ENCODE measurements around the gene TMEM169.
"Not testable (repeated sequence)": the region's sequence is repeated elsewhere in the genome, so short reads cannot be mapped to it uniquely, and the experiment has no call there.

TMEM169 gene

DNA sequence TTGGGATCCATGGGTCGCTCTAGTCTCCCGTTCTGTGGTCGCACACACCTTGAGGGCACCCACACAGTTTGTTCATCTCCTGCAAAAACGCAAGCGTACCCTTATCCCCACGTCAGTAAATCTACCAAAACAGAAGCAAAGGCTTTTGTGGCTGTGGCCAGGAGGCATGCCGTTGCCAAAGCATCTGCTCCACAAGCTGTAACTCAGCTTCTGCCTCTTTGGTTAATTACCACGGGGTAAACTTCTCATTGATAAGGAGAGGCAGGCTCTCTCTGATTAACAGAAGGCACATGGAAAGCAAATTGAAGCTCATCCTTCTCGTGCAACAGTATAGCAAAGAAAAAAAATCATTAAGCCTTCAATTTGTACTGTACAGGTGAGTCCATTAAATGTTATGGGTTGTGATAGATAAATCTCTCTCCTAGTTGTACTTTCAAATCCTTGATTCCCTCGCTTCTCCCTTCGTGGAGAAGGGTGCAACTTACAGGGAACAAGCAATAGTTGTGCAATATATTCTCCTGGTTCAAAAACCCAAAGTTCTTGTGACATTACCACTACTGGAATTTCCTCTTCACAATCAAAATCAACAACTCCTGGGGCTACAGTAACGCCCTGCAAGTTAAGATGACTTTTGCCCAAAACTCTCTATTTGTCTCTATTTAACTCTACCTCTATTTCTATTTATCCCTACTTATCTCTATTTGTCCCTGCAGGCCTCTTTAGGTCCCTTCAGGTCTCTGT is 10.4 kb upstream of the TMEM169 start:
- DNase-seq (ENCODE audit: low spot score), result no peak

DNA sequence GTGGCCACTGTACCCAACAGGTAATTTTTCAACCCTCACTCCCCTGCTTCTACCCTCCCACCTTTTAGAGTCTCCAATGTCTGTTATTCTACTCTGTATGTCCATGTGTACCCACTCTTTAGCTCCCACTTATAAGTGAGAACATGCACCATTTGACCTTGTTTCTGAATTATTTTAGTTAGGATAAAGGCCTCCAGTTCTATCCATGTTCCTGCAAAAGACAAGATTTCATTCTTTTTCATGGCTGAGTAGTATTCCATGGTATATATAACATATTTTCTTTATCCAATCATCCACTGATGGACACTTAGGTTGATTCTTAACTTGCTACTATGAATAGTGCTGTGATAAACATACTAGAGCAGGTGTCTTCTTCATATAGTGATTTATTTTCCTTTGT is 9.2 kb upstream of the TMEM169 start:
- DNase-seq (ENCODE audit: low spot score), result no peak

- DNase-seq (ENCODE audit: low spot score), result no peak
These were observed 7.9 kb upstream of the TMEM169 start for GRCh38 chr2:216073773-216074172.

- no peak for DNase-seq (ENCODE audit: low spot score)
These were observed 7.3 kb upstream of the TMEM169 start for GRCh38 chr2:216074380-216074779.

- DNase-seq (ENCODE audit: low spot score), result no peak
These were observed 6.9 kb upstream of the TMEM169 start for GRCh38 chr2:216074794-216075193.

DNA sequence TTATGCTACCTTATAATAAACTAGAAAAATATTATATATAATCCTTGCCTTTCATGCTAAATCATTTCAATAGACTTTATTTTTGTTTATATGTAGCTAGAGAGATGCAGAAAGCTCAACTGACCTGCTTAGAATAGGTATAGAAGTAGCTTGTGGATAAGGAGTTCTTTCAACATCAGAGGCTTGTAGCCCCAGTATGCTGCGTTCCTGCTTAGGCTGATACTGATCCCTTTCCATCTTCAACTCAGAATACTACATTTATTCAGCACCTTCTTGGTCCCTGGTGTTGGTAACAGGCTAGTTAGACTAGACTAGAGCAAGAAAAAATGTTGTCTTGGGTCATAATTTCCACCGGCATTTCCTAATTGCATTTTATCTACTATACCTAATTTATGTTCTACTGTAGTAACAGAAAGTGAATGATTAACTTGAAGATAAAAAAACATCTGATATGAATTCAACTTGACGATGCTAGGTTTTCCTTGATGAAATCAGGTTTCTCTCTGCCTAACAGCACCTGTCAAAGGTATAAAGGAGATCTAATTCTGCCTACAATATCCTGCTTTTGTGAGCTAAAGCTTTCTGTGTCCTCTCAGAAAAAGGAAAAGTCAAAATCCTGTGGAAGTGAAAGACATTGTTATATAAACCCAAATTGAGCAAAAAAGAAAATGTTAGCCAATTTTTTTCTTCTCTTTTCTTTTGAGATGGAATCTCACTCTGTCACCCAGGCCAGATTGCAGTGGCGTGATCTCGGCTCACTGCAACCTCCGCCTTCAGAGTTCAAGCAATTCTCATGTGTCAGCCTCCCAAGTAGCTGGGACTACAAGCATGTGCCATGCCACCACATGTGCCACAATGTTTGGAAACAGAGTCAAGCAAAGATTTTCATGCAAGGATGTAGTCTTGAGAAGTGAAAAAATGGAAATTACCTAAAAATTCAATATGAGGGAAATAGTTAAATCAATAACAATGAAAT is 5.9 kb upstream of the TMEM169 start:
- DNase-seq (ENCODE audit: low spot score), result no peak

- no peak for DNase-seq (ENCODE audit: low spot score)
These were observed 2.9 kb upstream of the TMEM169 start for GRCh38 chr2:216078776-216079175.

DNA sequence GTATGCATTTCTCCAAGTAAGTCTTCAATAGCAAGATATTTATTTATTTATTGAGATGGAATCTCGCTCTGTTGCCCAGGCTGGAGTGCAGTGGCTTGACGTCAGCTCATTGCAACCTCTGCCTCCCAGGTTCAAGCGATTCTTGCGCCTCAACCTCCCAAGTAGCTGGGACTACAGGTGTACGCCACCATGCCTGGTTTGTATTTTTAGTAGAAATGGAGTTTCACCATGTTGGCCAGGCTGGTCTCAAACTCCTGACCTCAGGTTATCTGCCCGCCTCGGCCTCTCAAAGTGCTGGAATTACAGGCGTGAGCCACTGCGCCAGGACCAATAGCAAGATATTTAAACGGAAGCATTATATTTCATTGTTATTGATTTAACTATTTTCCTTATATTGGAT is 1.7 kb upstream of the TMEM169 start:
- not testable (repeated sequence) for DNase-seq (ENCODE audit: low spot score)

DNA sequence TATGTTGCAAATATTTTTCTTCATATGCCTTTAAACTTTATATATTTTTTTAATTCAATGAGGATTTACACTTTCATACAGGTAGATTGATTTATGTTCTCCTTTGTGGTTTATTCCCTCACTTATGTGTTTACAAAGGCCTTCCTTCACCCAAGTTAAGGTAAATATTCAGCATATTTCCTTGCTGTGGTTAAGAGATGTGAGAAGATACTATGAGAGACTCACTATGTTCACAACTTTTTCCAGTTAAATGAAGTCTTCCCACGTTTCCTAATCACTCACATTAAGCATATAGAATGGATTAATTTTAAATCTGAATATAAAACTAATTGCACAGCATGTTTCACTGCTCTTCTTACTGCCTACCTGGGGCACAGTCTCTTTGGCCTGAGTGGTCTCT is 707 bp upstream of the TMEM169 start:
- no peak for DNase-seq (ENCODE audit: low spot score)

DNA sequence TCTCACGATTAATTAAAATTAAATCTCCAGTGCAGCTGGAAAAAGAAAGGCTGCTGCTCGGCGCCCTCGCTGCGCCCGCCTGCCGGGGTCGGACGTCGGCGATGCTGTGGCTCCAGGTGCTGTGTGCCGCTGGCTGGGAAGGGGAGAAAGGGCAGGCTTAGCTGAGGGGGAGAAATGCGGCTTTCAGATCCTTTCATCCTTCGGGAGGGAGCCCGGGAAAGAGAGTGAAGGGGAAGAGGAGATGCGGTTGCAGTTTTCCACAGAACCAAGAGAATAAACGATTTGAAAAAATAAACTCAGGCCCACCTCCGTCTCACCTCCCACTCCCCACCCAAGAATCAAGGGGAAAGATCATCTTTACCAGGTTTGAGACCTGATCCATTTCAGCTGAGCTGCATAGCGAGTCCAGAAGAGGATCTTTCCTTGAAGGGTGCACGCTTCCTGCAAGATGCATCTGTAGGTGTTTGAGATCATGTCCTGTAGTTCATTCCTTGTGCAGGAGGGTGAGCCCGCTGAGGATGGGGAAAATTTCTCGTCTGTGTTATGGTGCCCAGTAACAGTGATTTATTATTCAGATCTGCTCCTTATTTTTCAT is 495 bp downstream of the TMEM169 start:
- no peak for DNase-seq (ENCODE audit: low spot score)

- no peak for DNase-seq (ENCODE audit: low spot score)
These were observed 1.1 kb downstream of the TMEM169 start for GRCh38 chr2:216082805-216083204.

DNA sequence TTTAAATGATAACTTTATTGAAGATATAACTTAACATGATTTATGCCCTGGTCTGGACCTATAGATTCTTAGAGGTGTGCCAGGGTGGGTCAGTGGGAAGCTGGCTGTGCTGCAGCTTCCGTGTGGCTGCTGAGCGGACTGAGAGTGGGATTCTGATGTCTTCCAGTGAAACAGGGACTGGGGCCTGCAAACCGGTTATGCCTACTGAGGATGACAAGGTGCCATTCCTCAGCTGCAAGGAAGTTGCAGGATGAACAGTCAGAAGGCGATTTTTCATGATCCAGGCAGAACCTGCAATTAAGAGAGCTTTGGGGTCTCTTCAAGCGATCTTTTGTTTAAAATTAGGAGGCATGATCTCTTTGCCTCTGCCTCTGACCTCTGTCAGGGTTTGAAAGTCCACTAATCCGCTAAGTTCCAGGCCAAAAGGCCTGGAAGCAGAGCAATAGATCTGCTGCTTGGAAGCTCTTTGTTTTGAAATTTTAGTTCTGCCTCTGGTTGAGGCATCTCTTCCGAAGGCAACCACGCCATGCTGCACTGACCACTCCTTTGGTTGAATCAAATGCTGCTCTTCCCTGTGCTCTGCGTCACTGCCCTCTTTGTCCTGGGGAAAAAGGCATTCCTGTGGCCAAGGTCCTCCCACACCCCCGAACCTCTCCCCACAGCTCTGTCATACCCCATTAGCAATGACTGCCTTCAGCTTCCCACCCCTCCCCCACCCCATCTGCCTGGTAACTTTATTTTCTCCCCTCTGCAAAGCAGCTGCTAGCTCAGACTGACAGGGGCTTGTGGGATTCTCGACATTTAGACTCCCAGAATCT is 2.0 kb downstream of the TMEM169 start:
- no peak for DNase-seq (ENCODE audit: low spot score)

DNA sequence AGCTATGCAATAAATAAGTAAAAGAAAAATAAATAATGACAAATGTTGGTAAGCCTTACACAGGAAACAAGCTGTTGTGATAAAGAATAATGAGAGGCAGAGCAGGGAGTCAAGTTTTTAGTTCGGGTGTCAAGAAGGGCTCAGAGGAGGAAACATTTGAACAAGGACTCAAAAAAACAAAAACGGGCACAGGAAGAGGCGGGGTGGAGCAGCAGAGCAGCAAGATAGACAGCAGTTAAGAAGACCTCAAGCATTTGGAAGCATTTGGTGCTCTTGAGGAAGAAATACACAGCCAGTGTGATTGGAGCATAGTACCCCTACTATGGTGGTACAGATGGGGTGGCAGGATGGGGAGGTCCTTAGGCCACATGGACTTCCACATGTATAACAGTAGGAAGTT is 2.8 kb downstream of the TMEM169 start:
- DNase-seq (ENCODE audit: low spot score), result no peak

DNA sequence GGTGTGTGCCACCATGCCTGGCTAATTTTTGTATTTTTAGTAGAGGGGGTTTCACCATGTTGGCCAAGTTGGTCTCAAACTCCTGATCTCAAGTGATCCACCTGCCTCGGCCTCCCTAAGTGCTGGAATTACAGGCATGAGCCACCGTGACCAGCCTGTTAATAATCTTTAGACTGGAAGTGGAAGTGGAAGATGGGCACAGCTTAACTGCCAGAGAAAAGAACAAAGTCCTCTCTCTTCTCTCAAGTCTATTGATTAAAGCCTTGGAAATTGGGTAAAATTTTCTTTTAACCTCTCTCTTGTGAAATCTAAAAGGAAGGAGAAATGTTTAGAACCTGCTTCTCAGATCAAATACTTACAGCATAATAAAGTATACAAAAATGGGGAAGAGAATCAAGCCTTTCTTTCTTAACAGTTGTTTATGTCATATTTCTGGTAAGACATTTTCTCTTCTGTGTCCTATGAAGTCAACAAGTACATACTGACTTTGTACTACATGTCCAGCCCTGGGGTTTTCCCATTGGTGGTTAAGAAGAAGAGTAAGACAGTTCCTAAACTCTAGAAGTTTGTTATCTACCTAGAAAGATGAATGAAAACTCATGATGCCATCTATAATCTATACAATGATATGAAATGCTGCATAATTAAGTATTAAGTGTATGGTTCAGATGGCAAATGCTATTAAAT is 4.6 kb downstream of the TMEM169 start:
- no peak for DNase-seq (ENCODE audit: low spot score)

GRCh38 chr2:216090369-216090786 is 8.7 kb downstream of the TMEM169 start:
- no peak for DNase-seq (ENCODE audit: low spot score)

GRCh38 chr2:216092646-216093045 is 10.9 kb downstream of the TMEM169 start:
- no peak for DNase-seq (ENCODE audit: low spot score)

DNA sequence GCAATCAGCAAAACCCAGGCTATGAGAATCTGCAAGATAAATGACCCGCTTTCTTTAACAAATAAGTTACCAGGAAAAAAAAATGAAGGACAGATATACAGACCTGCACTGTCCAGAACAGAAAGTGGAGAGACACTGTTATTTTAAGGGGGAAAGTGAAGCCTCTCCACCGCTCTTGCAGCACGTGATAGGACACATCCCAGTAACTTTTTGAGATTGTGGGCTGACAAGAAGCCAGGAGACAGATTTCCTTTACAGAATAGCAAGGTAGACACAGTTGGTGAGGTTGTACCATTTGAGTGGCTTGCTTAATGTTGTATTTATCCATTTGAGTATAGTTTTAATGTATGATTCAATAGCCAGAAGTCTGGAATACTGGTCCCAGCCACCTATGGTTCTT is 13.0 kb downstream of the TMEM169 start:
- no peak for DNase-seq (ENCODE audit: low spot score)

- no peak for DNase-seq (ENCODE audit: low spot score)
These were observed 17.0 kb downstream of the TMEM169 start for GRCh38 chr2:216098421-216099334.

DNA sequence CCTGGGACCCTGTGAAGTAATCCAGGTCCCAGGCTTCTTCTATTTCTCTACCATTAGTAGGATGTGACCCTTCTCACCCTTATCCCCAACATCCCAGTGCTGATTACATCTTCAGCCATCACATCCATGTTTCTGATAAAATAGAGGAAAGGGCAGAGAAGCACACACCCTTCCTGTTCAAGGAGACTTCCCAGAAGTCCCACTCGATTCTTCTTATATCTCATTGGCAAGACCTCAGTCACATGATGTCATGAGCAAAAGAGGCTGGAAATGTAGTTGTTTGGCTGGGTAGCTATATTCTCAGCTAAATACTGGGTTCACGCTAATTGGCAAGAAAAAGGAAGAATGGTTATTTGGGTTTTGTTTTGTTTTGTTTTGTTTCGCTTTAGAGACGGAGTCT is 19.4 kb downstream of the TMEM169 start:
- no peak for DNase-seq (ENCODE audit: low spot score)

GRCh38 chr2:216103213-216103612 is 21.5 kb downstream of the TMEM169 start:
- no peak for DNase-seq (ENCODE audit: low spot score)

Data from left forelimb (tissue), 1 donor.